ENCODE data around the gene TPRG1. TPM values are rescaled to one million over a fixed set of nuclear protein-coding genes. Genes with fewer than 3 reads are reported as not detected.
A peak's percentile ranks its signal among the peaks of the same experiment; 100 is the strongest.

Gene TPRG1
- total RNA-seq, 2 donors from 2014 or later = 6.0 to 14.7 TPM

DNA sequence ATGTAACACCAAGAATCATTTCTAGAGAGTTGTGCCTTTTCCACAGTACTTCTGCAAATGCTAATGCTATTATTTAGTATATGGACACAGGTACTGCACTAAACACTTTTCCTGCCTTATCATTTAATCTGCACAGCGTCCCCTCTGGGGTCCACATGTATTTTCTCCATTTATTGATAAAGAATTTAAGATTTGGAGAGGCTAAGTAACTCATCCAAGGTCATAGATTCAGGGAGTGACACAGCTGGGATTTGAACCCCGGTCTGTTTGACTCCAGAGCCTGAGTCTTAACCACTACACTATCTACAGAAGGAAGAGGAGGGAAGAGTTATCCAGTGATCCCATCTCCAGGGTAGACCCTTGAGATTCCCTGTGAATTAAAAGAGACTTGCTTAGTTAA is 24.9 kb upstream of the TPRG1 start:
- peaks cover 3% of the 10 kb centered on the region for H3K27me3 Mint-ChIP-seq
- H3K4me3 Mint-ChIP-seq = no peak overlapping the region
- H3K4me1 Mint-ChIP-seq = peaks cover 12% of the 10 kb centered on the region
- ATAC-seq (replicated peaks) = no peak
- no peaks in the 10 kb centered on the region for H3K36me3 Mint-ChIP-seq (ENCODE audit: low read depth)
- no peak overlapping the region for H3K27ac Mint-ChIP-seq
- no peaks in the 10 kb centered on the region for H3K9me3 Mint-ChIP-seq

DNA sequence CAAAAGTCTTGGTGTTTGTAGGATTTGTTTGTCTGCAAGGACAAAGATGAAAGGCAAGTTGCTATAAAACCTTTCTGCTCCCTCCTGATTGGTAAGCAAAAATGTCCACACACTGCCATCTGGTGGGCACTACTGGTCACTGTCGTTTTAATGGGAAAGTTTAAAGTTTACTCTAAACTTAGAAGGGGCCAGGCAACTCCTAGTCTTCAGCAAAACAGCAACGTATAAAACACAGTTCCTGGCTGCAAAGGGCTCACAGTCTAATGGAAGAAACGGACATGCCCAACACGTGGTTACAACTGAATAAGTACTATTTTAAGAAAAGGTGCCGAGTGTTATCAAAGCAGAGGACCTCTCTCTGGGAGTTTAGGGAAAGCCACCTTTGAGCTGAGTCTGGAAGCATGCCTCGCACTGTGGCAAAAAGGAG is 23.7 kb upstream of the TPRG1 start:
- Mint-ChIP-seq H3K27ac (no peak overlapping the region), H3K27me3 (no peaks in the 10 kb centered on the region), H3K36me3 (ENCODE audit: low read depth) (no peaks in the 10 kb centered on the region), H3K4me1 (peaks cover 4% of the 10 kb centered on the region), H3K9me3 (no peaks in the 10 kb centered on the region), H3K4me3 (no peak overlapping the region)
- peak; percentile 63 for ATAC-seq (replicated peaks)

- H3K9me3 Mint-ChIP-seq = no peaks in the 10 kb centered on the region
- no peaks in the 10 kb centered on the region for H3K27me3 Mint-ChIP-seq
- H3K36me3 Mint-ChIP-seq (ENCODE audit: low read depth) = no peaks in the 10 kb centered on the region
- no peak overlapping the region for H3K4me3 Mint-ChIP-seq
- H3K4me1 Mint-ChIP-seq = peaks cover 4% of the 10 kb centered on the region
- ATAC-seq (replicated peaks) = peak; percentile 39
- no peak overlapping the region for H3K27ac Mint-ChIP-seq
Observed at GRCh38 chr3:189149203-189149602, 22.6 kb upstream of the TPRG1 start.

- no peak overlapping the region for H3K27ac Mint-ChIP-seq
- H3K36me3 Mint-ChIP-seq (ENCODE audit: low read depth) = no peaks in the 10 kb centered on the region
Observed at GRCh38 chr3:189157232-189158007, 14.4 kb upstream of the TPRG1 start.

DNA sequence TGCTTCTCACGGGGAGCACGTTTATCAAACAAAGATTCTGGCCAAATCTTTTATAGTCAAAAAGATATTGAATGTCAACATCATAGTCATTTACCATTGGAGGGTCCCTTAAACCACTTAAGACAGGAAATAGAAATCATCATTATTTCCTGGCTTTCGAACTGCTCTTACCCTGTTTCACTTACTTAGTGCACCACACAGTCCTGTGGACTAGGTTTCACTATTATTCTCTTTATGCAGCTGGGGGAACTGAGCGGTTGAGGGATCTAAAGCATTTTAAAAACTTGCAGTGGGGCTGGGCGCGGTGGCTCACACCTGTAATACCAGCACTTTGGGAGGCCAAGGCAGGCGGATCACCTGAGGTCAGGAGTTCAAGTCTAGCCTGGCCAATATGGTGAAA is 13.7 kb upstream of the TPRG1 start:
- H3K27me3 Mint-ChIP-seq = peaks cover 17% of the 10 kb centered on the region
- H3K4me3 Mint-ChIP-seq = no peak overlapping the region
- H3K27ac Mint-ChIP-seq = no peak overlapping the region
- H3K36me3 Mint-ChIP-seq (ENCODE audit: low read depth) = no peaks in the 10 kb centered on the region
- no peak for ATAC-seq (replicated peaks)
- no peaks in the 10 kb centered on the region for H3K4me1 Mint-ChIP-seq
- H3K9me3 Mint-ChIP-seq = no peaks in the 10 kb centered on the region

More at GRCh38 chr3:189157232-189158007, 14.4 kb upstream of the TPRG1 start:
- H3K9me3 Mint-ChIP-seq = no peaks in the 10 kb centered on the region
- no peak overlapping the region for H3K4me3 Mint-ChIP-seq
- peaks cover 17% of the 10 kb centered on the region for H3K27me3 Mint-ChIP-seq
- no peaks in the 10 kb centered on the region for H3K4me1 Mint-ChIP-seq
- ATAC-seq (replicated peaks) = no peak

- Mint-ChIP-seq H3K9me3 (no peaks in the 10 kb centered on the region), H3K27me3 (peaks cover 17% of the 10 kb centered on the region), H3K4me3 (no peak overlapping the region), H3K36me3 (ENCODE audit: low read depth) (no peaks in the 10 kb centered on the region), H3K27ac (no peak overlapping the region), H3K4me1 (no peaks in the 10 kb centered on the region)
- no peak for ATAC-seq (replicated peaks)
Observed at GRCh38 chr3:189160519-189161309, 11.1 kb upstream of the TPRG1 start.

DNA sequence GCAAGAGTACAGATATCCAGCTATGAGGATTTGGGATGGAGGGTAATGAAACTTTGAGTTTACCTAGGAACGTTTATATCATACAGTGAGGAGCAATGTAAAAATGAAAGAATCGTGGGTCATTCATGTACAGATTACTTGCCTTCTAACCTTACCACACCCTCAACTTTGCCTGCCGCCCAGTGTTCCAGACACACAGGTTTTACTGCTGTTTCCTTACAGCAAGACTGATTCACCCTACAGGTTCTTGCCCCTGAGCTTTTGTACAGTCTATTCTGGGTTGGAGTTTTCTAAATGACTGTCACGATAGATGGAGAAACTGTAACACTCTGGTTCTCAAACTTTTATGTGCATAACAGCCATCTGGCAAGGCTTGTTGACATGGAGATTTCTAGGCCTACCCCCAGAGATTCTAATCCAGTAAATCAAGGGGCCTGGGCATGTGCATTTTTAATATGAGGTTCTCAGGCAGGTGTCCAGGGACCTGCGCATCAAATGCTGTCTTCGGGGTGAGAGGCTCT is 6.6 kb upstream of the TPRG1 start:
- Mint-ChIP-seq H3K27me3 (peaks cover 6% of the 10 kb centered on the region), H3K4me3 (no peak overlapping the region), H3K36me3 (ENCODE audit: low read depth) (no peaks in the 10 kb centered on the region), H3K4me1 (no peaks in the 10 kb centered on the region), H3K9me3 (no peaks in the 10 kb centered on the region), H3K27ac (no peak overlapping the region)
- ATAC-seq (replicated peaks) = no peak

DNA sequence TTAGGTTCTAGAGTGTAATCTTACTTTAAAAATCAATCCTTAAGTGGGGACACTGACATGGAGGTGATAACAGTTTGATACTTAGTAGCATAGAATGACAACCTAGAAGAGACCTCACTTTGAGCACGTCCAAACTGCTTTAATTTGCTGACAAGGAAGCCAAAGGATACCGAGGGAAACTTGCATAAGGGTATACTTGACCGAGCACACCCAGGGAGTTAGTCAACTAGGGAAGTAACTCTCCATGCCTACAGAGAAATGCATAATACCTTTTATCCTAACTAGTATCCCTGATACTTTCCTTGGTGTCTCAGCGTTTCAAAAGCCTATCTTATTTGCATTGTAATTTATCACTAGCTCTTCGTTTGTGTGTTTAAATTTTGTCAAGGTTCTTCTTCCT is 5.5 kb upstream of the TPRG1 start:
- no peaks in the 10 kb centered on the region for H3K4me1 Mint-ChIP-seq
- H3K36me3 Mint-ChIP-seq (ENCODE audit: low read depth) = no peaks in the 10 kb centered on the region
- ATAC-seq (replicated peaks) = no peak
- H3K4me3 Mint-ChIP-seq = no peak overlapping the region
- no peaks in the 10 kb centered on the region for H3K9me3 Mint-ChIP-seq
- H3K27ac Mint-ChIP-seq = no peak overlapping the region
- no peaks in the 10 kb centered on the region for H3K27me3 Mint-ChIP-seq

DNA sequence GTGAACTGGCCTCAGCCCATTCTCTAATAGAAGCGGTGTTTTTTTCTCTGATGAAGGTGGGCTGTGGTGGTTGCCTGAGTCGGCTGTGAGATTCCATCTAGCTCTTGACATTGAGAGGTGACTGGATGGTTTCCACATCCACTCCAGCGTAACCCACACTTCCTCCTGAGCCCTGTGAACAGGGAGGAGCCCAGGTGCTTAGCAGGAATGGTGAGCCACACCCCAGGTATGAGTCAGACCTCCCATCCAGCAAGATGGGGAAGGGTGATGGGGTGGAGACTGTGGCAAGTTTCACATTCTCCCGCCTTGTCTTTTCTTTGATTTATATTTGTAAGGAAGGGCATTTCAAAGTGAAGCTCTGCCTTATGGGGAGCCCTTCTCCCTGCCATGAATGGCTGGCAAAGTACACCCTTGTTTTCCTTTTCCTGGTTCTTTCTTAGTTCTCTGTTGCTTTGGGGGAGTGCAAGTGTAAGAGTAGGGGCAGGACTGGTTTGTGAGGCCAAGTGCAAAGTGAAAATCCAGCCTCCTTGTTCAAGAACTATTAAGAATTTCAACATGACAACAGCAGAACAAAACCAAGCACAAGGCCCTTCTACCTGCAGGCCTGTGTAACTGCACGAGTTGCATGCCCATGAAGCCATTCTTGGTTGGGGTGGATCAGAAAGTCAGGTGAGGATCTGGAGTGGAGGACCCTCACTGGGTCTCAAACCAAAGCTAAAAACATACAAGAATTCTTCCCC is 4.6 kb upstream of the TPRG1 start:
- Mint-ChIP-seq H3K9me3 (no peaks in the 10 kb centered on the region), H3K27me3 (no peaks in the 10 kb centered on the region), H3K4me1 (no peaks in the 10 kb centered on the region), H3K4me3 (no peak overlapping the region), H3K36me3 (ENCODE audit: low read depth) (no peaks in the 10 kb centered on the region), H3K27ac (no peak overlapping the region)
- no peak for ATAC-seq (replicated peaks)

- H3K27me3 Mint-ChIP-seq = no peaks in the 10 kb centered on the region
- no peaks in the 10 kb centered on the region for H3K9me3 Mint-ChIP-seq
Observed at GRCh38 chr3:189168711-189169110, 3.1 kb upstream of the TPRG1 start.

DNA sequence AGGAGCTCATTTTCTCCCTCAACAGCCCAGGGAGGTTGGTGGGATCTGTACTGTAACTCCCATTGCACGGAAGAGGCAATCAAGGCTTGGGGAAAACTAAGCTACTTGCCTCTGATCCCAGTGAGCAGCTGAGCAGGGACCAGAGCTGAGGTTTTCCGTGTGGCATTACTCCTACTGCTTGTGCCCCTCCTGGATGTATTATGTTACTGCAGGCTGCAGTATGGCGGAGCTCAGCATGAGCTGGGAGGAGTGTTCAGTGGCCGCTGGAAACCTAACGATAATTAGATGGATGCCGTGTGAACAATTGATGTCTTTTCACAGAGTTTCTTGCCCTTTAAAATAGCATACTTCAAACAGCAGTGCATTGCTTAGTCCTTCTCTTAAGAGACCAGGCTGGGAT is 2.0 kb upstream of the TPRG1 start:
- Mint-ChIP-seq H3K36me3 (ENCODE audit: low read depth) (no peaks in the 10 kb centered on the region), H3K9me3 (no peaks in the 10 kb centered on the region), H3K27me3 (no peaks in the 10 kb centered on the region), H3K27ac (no peak overlapping the region), H3K4me1 (no peaks in the 10 kb centered on the region), H3K4me3 (no peak overlapping the region)
- no peak for ATAC-seq (replicated peaks)

More at GRCh38 chr3:189168711-189169110, 3.1 kb upstream of the TPRG1 start:
- no peaks in the 10 kb centered on the region for H3K4me1 Mint-ChIP-seq
- H3K27ac Mint-ChIP-seq = no peak overlapping the region
- no peak for ATAC-seq (replicated peaks)
- H3K36me3 Mint-ChIP-seq (ENCODE audit: low read depth) = no peaks in the 10 kb centered on the region
- H3K4me3 Mint-ChIP-seq = no peak overlapping the region

- Mint-ChIP-seq H3K27me3 (no peaks in the 10 kb centered on the region), H3K4me1 (no peaks in the 10 kb centered on the region)
Observed at GRCh38 chr3:189170559-189170958, 1.2 kb upstream of the TPRG1 start.

DNA sequence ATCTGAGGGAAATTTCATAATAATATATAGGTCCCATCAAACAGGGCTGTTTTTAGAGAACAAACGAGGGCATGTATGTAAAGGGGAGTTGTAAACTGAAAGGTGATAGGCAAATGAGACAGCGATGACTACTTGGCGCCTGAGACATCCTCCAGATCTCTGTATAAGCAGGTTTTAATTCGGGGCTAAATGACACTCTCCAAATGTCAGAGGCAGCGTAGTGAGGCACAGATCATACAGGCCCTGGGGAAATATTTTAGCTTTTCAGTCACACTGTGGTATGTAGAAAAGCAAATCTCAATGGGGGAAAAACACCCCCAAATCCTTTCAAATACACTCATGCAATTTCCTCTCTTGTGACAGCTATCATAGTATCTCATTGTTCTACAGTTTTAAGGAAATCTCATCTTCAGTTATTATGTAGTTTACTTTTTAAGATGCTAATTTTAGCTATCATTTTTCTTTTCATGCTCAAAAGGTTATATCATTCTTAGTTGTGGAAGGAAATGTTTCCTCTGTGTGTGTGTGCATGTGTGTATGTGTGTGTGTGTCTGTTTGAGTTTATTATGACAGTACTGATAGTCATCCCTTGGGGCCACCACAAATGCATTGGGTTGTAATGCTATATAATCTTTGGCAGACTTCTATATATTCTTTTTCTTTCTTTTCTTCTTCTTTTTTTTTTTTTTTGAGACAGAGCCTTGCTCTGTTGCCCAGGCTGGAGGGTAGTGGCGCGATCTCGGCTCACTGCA is 1.1 kb downstream of the TPRG1 start:
- Mint-ChIP-seq H3K27me3 (peaks cover 6% of the 10 kb centered on the region), H3K36me3 (ENCODE audit: low read depth) (no peaks in the 10 kb centered on the region), H3K9me3 (no peaks in the 10 kb centered on the region), H3K4me3 (no peak overlapping the region), H3K27ac (no peak overlapping the region), H3K4me1 (no peaks in the 10 kb centered on the region)
- no peak for ATAC-seq (replicated peaks)

More at GRCh38 chr3:189170559-189170958, 1.2 kb upstream of the TPRG1 start:
- Mint-ChIP-seq H3K9me3 (no peaks in the 10 kb centered on the region), H3K27ac (no peak overlapping the region), H3K4me3 (no peak overlapping the region), H3K36me3 (ENCODE audit: low read depth) (no peaks in the 10 kb centered on the region)
- ATAC-seq (replicated peaks) = no peak

DNA sequence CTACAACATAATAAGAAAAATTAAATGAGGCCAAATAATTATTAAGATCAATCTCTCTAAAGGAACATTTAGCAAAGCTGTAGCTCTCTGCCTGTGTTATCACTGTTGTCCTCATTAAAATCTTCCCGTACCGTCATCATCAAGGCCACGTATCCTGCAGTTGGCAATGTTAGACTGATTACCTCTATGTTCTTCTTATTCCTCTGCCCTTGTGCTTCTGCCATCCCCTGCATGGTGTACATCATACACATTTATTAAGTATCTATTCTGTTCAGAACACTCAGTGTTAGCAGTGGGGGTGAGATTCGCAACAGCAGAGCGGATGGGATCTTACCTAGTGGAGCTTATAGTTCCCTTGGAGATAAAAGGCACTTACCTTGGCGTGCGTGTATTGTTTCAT is 12.8 kb downstream of the TPRG1 start:
- Mint-ChIP-seq H3K36me3 (ENCODE audit: low read depth) (no peaks in the 10 kb centered on the region), H3K27ac (no peak overlapping the region), H3K4me1 (no peaks in the 10 kb centered on the region), H3K27me3 (no peaks in the 10 kb centered on the region), H3K4me3 (no peak overlapping the region), H3K9me3 (peaks cover 14% of the 10 kb centered on the region)
- no peak for ATAC-seq (replicated peaks)

All from activated T-helper 17 cell treated with anti-CD3 and anti-CD28 coated beads, Interleukin-2, amount 50 U/mL, for 72 hours (primary cell).